NCI-H82 (cell line): Measurements from ENCODE around the gene COL12A1.

Source experiments
- DNase-seq: peaks from one replicate; lab custom pipeline; 2025; lab: John Stamatoyannopoulos, UW

The COL12A1 gene

GRCh38 chr6:75205776-75206575, at the start of gene COL12A1:
TSS of gene COL12A1 (minus strand) at chr6:75206053. CDS start at chr6:75202792, 3,261 bp downstream.
- DNase-seq, result peak; percentile 56

GRCh38 chr6:75250552-75250951, 44.7 kb upstream of the COL12A1 start:
- no peak for DNase-seq

GRCh38 chr6:75249837-75250236, 44.0 kb upstream of the COL12A1 start:
- no peak for DNase-seq

- DNase-seq, result peak; percentile 15
Observed at GRCh38 chr6:75246386-75246785, 40.5 kb upstream of the COL12A1 start.

GRCh38 chr6:75244063-75244584, 38.3 kb upstream of the COL12A1 start:
- peak; percentile 28 for DNase-seq

- DNase-seq, result peak; percentile 96
Observed at GRCh38 chr6:75243333-75244062, 37.6 kb upstream of the COL12A1 start, which contains the start of gene COX7A2. TSS of gene COX7A2 (minus strand) at chr6:75243801. CDS start at chr6:75243734, 67 bp downstream.

GRCh38 chr6:75236630-75237029, 30.8 kb upstream of the COL12A1 start:
- DNase-seq, result no peak

GRCh38 chr6:75235271-75235670, 29.4 kb upstream of the COL12A1 start:
- DNase-seq, result no peak

- DNase-seq, result no peak
Observed at GRCh38 chr6:75234126-75234865, 28.4 kb upstream of the COL12A1 start.

GRCh38 chr6:75233092-75233615, 27.3 kb upstream of the COL12A1 start:
- no peak for DNase-seq

- DNase-seq, result peak; percentile 66
Observed at GRCh38 chr6:75230484-75231325, 24.9 kb upstream of the COL12A1 start.

- DNase-seq, result no peak
Observed at GRCh38 chr6:75224303-75224926, 18.6 kb upstream of the COL12A1 start.

GRCh38 chr6:75223428-75223827, 17.6 kb upstream of the COL12A1 start:
- DNase-seq, result no peak

GRCh38 chr6:75222261-75222660, 16.4 kb upstream of the COL12A1 start:
- no peak for DNase-seq

- no peak for DNase-seq
Observed at GRCh38 chr6:75221116-75221515, 15.3 kb upstream of the COL12A1 start.

- DNase-seq, result no peak
Observed at GRCh38 chr6:75220357-75220756, 14.5 kb upstream of the COL12A1 start.

GRCh38 chr6:75219263-75219662, 13.4 kb upstream of the COL12A1 start:
- no peak for DNase-seq

GRCh38 chr6:75217193-75217592, 11.3 kb upstream of the COL12A1 start:
- DNase-seq, result no peak

- no peak for DNase-seq
Observed at GRCh38 chr6:75215291-75215690, 9.4 kb upstream of the COL12A1 start.

- DNase-seq, result peak; percentile 14
Observed at GRCh38 chr6:75213732-75214131, 7.9 kb upstream of the COL12A1 start.

- no peak for DNase-seq
Observed at GRCh38 chr6:75213112-75213511, 7.3 kb upstream of the COL12A1 start.
